ENCODE measurements around the gene TDRKH.

- TF ChIP-seq, protein P1, sequence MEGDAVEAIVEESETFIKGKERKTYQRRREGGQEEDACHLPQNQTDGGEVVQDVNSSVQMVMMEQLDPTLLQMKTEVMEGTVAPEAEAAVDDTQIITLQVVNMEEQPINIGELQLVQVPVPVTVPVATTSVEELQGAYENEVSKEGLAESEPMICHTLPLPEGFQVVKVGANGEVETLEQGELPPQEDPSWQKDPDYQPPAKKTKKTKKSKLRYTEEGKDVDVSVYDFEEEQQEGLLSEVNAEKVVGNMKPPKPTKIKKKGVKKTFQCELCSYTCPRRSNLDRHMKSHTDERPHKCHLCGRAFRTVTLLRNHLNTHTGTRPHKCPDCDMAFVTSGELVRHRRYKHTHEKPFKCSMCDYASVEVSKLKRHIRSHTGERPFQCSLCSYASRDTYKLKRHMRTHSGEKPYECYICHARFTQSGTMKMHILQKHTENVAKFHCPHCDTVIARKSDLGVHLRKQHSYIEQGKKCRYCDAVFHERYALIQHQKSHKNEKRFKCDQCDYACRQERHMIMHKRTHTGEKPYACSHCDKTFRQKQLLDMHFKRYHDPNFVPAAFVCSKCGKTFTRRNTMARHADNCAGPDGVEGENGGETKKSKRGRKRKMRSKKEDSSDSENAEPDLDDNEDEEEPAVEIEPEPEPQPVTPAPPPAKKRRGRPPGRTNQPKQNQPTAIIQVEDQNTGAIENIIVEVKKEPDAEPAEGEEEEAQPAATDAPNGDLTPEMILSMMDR (IDR thresholded peaks at IDR 0.05; ENCODE audit: borderline replicate concordance, extremely low read depth, low read length, poor library complexity, severe bottlenecking) = no peak
- no peak for TF ChIP-seq EZH2 (IDR thresholded peaks at IDR 0.05; ENCODE audit: borderline replicate concordance, low read depth, low read length, severe bottlenecking)
Observed at GRCh38 chr1:151813271-151813977, 23.1 kb upstream of the TDRKH start.

Data from DND-41 (cell line).